GM19238 (cell line): ENCODE data around the gene FNBP1L.
A peak's percentile ranks its signal among the peaks of the same experiment; 100 is the strongest.

Source experiments
- DNase-seq: peaks from one replicate; pipeline ENCODE4 v3.0.0; 2011; ENCODE audit warnings: low spot score; ENCODE audit not compliant: insufficient read length

Gene FNBP1L

GRCh38 chr1:93591291-93591675 is 143.4 kb downstream of the FNBP1L start:
- DNase-seq, result peak; percentile 22

DNA sequence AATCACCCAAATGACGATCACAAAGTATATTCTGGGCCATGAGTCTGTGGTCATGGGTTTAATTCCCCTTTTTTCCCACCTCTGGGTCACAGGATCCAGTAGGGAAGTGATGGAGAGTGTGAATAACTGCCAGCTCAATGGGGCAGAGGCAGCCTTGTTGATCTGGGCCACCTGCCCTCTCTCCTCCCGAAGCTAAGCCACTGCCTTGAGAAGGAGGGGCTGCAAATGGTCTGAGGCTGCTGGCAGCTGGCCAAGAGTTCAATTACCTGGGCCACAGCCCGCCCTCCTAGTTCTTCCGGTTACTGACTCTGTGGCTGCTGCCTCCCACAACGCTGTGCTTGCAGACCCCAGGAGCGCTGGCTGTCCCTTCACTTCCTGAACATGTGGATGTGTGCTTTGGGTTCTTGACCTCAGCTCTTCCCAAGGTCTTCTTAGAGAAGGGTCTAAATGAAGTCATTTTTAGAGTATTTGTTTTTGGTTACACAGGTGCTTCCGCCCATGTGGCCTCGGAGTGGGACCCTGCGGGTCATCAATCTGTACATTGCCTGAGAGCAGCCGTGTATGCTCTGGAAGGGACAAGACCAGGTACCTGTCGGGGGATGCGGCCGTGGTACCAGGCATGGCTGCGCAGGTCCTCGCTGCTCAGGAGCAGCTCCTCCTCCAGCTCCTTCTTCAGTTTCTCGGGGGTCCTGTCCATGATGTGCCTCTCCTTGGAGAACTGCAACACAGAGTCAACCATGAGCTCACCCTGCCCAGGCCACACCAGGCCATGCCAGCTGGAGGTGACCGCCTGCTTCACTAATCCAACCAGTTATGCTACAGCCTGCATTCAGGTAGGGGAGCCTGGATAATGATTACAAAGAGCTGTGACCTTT is 144.0 kb downstream of the FNBP1L start:
- peak; percentile 63 for DNase-seq

GRCh38 chr1:93592551-93592949 is 144.6 kb downstream of the FNBP1L start:
- DNase-seq, result no peak

GRCh38 chr1:93593854-93594602 is 146.1 kb downstream of the FNBP1L start:
- no peak for DNase-seq

DNA sequence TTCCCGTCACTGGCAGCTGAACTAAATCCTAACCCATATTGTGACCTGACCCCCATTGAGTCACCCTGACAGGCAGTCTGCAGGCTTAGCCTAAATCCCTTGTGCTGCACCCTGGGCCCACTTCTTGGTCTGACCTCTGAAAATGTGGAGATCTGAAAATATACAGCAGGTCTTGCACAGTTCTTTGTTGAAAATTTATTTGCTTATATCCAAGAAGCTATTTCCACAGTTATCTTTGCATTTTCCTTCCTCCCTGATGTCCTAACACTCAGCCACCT is 146.6 kb downstream of the FNBP1L start:
- DNase-seq, result no peak

DNA sequence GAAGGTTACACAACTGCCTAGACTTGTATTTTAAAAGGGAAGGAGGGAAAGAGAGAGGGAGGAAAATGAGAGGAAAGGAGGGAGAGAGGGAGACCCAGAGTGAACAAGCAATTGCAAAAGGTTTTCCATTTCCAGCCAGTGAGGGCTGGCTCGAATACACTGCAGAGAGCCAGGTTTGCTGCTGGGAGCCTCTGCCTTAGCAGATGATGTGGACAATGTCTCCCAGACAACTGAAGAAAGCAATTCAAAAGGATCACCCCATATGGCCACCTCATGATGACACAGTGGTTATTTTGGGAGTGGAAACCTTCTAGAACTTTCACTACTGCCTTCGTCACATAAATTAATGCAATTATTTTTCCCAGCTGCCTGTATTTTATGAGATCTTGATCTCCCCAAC is 147.3 kb downstream of the FNBP1L start:
- DNase-seq, result no peak

DNA sequence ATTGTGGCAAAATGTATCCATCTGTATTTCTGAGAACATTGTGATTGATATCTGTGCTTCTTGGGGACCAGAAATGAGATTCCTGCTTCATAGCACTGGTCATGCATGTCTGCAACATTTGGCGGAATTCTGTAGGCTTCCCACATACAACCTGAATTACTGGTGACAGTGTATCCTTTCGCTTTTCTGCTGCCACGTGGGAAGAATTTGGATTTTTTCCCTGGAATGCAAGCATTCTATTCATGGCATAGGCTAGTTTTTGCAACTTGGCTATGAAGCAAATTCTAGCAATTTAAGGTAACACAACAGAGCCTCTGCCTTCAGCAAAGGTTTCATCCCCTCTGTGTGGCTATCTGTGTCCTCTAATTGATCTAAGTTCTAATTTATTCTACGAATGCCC is 147.8 kb downstream of the FNBP1L start:
- DNase-seq, result no peak

DNA sequence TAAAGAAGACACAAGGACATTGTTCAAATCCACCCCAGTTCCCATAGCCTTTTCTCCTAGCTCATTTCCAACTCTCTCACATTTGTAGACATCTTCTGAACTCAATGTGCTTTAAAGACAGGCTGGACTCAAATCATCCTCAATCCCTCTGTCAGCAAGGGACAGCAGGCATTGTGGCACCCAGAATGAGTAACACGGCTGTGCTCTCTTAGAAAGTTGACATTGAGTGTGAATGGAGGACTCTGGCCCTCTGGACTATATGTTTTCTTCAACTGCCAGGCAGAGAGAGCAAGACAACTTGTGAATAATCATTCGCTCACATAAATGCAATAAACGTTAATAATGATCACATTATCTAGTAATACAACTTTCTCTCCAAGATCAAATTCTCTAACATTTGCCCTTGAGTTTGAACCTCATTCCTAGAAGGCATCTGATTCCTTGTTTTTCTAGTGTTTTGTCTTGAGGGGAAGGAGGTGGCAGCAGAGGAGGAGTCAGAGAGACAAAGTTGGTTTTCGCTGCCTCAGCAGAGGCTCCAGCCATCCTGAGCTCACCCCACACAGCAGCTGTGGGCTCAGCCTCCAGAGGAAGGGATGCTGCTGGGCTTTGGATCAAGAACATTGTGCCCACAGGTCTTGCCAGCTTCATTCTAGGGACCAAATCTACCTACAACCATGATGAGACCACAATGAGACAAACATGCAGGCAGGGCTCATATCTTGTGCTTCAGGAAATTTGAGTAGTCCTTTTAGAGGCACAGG is 148.6 kb downstream of the FNBP1L start:
- DNase-seq, result no peak

GRCh38 chr1:93597709-93598108 is 149.8 kb downstream of the FNBP1L start:
- no peak for DNase-seq

DNA sequence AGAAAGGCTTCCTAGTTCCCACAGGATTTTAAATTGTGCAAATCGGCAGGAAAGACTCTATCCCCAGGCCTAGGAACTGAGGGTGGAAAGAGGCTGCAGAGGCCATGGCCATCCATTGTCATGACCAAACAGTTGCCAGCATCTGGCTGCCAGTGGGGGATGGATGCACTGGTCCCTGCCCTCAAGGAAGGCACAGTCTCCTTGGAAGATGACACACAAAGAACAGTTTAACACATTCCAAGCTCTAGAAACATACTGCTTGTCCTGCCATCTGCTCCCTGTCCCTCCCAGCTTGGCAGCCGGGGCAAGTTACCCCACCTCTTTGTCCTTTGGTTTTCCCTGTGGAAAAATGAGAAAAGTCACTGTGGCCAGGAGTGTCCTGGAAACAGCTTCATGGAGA is 150.5 kb downstream of the FNBP1L start:
- no peak for DNase-seq

GRCh38 chr1:93598861-93599439 is 151.0 kb downstream of the FNBP1L start:
- no peak for DNase-seq

- DNase-seq, result no peak
Measured at GRCh38 chr1:93599479-93599878, 151.6 kb downstream of the FNBP1L start.

DNA sequence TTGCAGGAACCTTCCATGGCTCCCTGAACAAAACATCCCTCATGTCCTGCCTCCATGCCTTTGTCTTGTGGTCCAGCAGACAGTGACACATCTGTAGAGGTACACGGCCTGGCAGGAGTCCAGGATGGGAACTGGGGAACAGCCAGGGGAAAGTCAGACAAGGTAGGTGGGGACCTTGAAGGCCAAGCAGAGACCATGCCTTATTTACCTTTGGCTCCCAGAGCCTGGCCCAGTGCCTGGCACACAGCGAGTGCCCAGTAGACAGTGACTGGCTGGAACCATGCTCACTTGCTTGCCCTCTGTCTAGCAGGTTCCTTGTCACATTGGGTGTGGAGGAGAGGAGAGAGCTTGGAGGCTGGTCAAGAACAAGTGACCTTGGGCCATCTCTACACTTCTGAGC is 152.7 kb downstream of the FNBP1L start:
- no peak for DNase-seq

DNA sequence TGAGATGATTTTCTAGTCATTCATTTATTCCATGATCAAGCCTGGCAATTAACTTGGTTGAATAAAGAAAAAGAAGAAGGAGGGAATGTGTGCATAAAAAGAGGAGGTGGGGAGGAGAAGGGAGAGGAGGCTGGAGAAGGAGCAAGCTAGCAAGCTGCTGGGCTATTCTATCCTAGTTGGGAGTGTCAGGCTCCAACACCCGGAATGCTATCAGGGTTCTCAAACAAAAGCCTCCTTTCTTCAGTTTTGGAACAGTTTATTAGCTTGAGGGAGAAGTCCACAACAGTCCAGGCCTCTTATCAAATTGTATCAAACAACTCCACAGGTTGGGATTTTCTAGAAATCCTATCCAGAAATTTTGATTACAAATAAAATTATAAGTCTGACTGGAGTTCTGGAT is 153.8 kb downstream of the FNBP1L start:
- no peak for DNase-seq

- DNase-seq, result no peak
Measured at GRCh38 chr1:93602101-93602500, 154.2 kb downstream of the FNBP1L start.

- no peak for DNase-seq
Measured at GRCh38 chr1:93603106-93603505, 155.2 kb downstream of the FNBP1L start.

GRCh38 chr1:93603601-93604000 is 155.7 kb downstream of the FNBP1L start:
- DNase-seq, result no peak
